ENCODE measurements around the gene PABPC3.

Gene PABPC3

GRCh38 chr13:25095851-25096453 lies at the start of gene PABPC3:
TSS of gene PABPC3 (plus strand) at chr13:25096136. CDS start at chr13:25096199, 63 bp downstream.
- DNase-seq: no peak

GRCh38 chr13:25046274-25046984 lies 49.5 kb upstream of the PABPC3 start:
- no peak for DNase-seq

- DNase-seq: no peak
Observed at GRCh38 chr13:25046985-25047511, 48.9 kb upstream of the PABPC3 start.

- DNase-seq: no peak
Observed at GRCh38 chr13:25051065-25051464, 44.9 kb upstream of the PABPC3 start.

GRCh38 chr13:25059166-25059565 lies 36.8 kb upstream of the PABPC3 start:
- DNase-seq: no peak

- DNase-seq: no peak
Observed at GRCh38 chr13:25059958-25060357, 36.0 kb upstream of the PABPC3 start.

GRCh38 chr13:25062479-25062878 lies 33.5 kb upstream of the PABPC3 start:
- no peak for DNase-seq

GRCh38 chr13:25064396-25064795 lies 31.5 kb upstream of the PABPC3 start:
- DNase-seq: no peak

- DNase-seq: no peak
Observed at GRCh38 chr13:25065974-25066770, 29.8 kb upstream of the PABPC3 start.

- DNase-seq: no peak
Observed at GRCh38 chr13:25067064-25067463, 28.9 kb upstream of the PABPC3 start.

GRCh38 chr13:25068810-25069209 lies 27.1 kb upstream of the PABPC3 start:
- DNase-seq: no peak

GRCh38 chr13:25069236-25069635 lies 26.7 kb upstream of the PABPC3 start:
- DNase-seq: no peak

GRCh38 chr13:25069911-25070310 lies 26.0 kb upstream of the PABPC3 start:
- DNase-seq: no peak

- DNase-seq: no peak
Observed at GRCh38 chr13:25080773-25081172, 15.2 kb upstream of the PABPC3 start.

- no peak for DNase-seq
Observed at GRCh38 chr13:25084096-25084495, 11.8 kb upstream of the PABPC3 start.

- DNase-seq: no peak
Observed at GRCh38 chr13:25085125-25085742, 10.7 kb upstream of the PABPC3 start.

- DNase-seq: no peak
Observed at GRCh38 chr13:25088562-25089221, 7.2 kb upstream of the PABPC3 start.

GRCh38 chr13:25097426-25097825 lies 1.5 kb downstream of the PABPC3 start:
- no peak for DNase-seq

- no peak for DNase-seq
Observed at GRCh38 chr13:25103711-25104110, 7.8 kb downstream of the PABPC3 start.

GRCh38 chr13:25109341-25109740 lies 13.4 kb downstream of the PABPC3 start:
- no peak for DNase-seq

- DNase-seq: no peak
Observed at GRCh38 chr13:25110956-25111584, 15.1 kb downstream of the PABPC3 start.

GRCh38 chr13:25111585-25111956 lies 15.6 kb downstream of the PABPC3 start:
- DNase-seq: no peak
